GM12892 (cell line): ENCODE data around the gene EID3.

ENCODE experiments used
- POLR2AphosphoS5 ChIP-seq: IDR thresholded peaks from 2 replicates; pipeline ENCODE4 v1.6.1; 2011; ENCODE audit warnings: low read depth, low read length, control low read depth
- TAF1 ChIP-seq: IDR thresholded peaks from 2 replicates; pipeline ENCODE4 v1.6.1; 2011; ENCODE audit warnings: low read depth, mild to moderate bottlenecking, control low read depth, low read length, borderline replicate concordance

- TF ChIP-seq TAF1, result no peak
- no peak for TF ChIP-seq POLR2AphosphoS5
Measured at GRCh38 chr12:104339663-104340062, 36.1 kb downstream of the EID3 start.
